Activated CD8-positive, alpha-beta T cell treated with anti-CD3 and anti-CD28 coated beads, Interleukin-2, amount 10 ng/mL, durations not matched to agents 7 days and 5 days (primary cell): ENCODE measurements around the gene AHR. TPM values are rescaled to one million over a fixed set of nuclear protein-coding genes. Genes with fewer than 3 reads are reported as not detected.
"Not testable (repeated sequence)": the region's sequence is repeated elsewhere in the genome, so short reads cannot be mapped to it uniquely, and the experiment has no call there.

Experiments
- ATAC-seq: fragments of 150-1000 bp; cut with Tn5 transposase; one replicate; pipeline ENCODE4 v1.10.0; 2021; ENCODE audit warnings: moderate library complexity
- CTCF ChIA-PET: fragments of 350-600 bp; sonication (Branson Sonifier 250); formaldehyde crosslinking; loops from one replicate; lab custom pipeline; 2021; ENCODE audit warnings: antibody characterized with exemption; lab: Charles Lee
- POLR2A ChIA-PET: fragments of 350-600 bp; sonication (Branson Sonifier 250); formaldehyde crosslinking; loops from one replicate; lab custom pipeline; 2021; ENCODE audit warnings: antibody characterized with exemption; lab: Charles Lee
- DNase-seq: peaks from one replicate; pipeline ENCODE4 v3.0.0-alpha.2; 2020
- H3K27ac Mint-ChIP-seq: one replicate; pipeline ENCODE4 v1.8.0; 2021; ENCODE audit warnings: mild to moderate bottlenecking, mixed read lengths
- H3K27me3 Mint-ChIP-seq: one replicate; pipeline ENCODE4 v1.8.0; 2021; ENCODE audit warnings: low read depth, mixed read lengths
- H3K36me3 Mint-ChIP-seq: one replicate; pipeline ENCODE4 v1.8.0; 2021; ENCODE audit warnings: low read depth, mixed read lengths
- H3K4me1 Mint-ChIP-seq: one replicate; pipeline ENCODE4 v1.8.0; 2021; ENCODE audit warnings: low read depth, mixed read lengths
- H3K4me3 Mint-ChIP-seq: one replicate; pipeline ENCODE4 v1.8.0; 2021; ENCODE audit warnings: mild to moderate bottlenecking, mixed read lengths
- H3K9me3 Mint-ChIP-seq: one replicate; pipeline ENCODE4 v1.8.0; 2022; ENCODE audit warnings: mixed read lengths; ENCODE audit not compliant: insufficient read depth
- total RNA-seq, 2 experiments: library from RNA; stranded (reverse); gene quantifications; one replicate each; pipeline ENCODE4 v1.2.3, GENCODE V29; 2021

AHR gene
- total RNA-seq, 2 experiments from 2014 or later, result 39.0 to 43.7 TPM

- H3K4me1 Mint-ChIP-seq, DNase-seq, H3K27ac Mint-ChIP-seq, POLR2A ChIA-PET, H3K4me3 Mint-ChIP-seq, ATAC-seq, H3K9me3 Mint-ChIP-seq, CTCF ChIA-PET, H3K36me3 Mint-ChIP-seq: not testable (repeated sequence)
- H3K27me3 Mint-ChIP-seq, result peaks cover 16% of the 10 kb centered on the region
These were observed 84.2 kb downstream of the AHR start for GRCh38 chr7:17382408-17383354.

- no peak overlapping the region for H3K27ac Mint-ChIP-seq
- ATAC-seq, result no peak
- H3K36me3 Mint-ChIP-seq, result no peaks in the 10 kb centered on the region
- H3K9me3 Mint-ChIP-seq, result no peaks in the 10 kb centered on the region
- no peaks in the 10 kb centered on the region for H3K4me1 Mint-ChIP-seq
- POLR2A ChIA-PET, result no interaction called here
- CTCF ChIA-PET, result no interaction called here
- H3K27me3 Mint-ChIP-seq, result peaks cover 7% of the 10 kb centered on the region
- no peak overlapping the region for H3K4me3 Mint-ChIP-seq
- DNase-seq, result no peak
These were observed 85.9 kb downstream of the AHR start for GRCh38 chr7:17384400-17384799.

GRCh38 chr7:17385612-17386011 is 87.2 kb downstream of the AHR start:
- ATAC-seq (no peak), DNase-seq (no peak)
- CTCF ChIA-PET, result interaction anchor here (1.0 kb wide), 1 partner anchor 11 kb away, joined by 4 read pairs; no protein-coding TSS in a partner anchor
- Mint-ChIP-seq H3K9me3 (peaks cover 8% of the 10 kb centered on the region), H3K27ac (no peak overlapping the region), H3K4me1 (no peaks in the 10 kb centered on the region), H3K27me3 (peaks cover 9% of the 10 kb centered on the region), H3K36me3 (no peaks in the 10 kb centered on the region), H3K4me3 (no peak overlapping the region)
- POLR2A ChIA-PET, result no interaction called here

- CTCF ChIA-PET, result no interaction called here
- Mint-ChIP-seq H3K9me3 (peaks cover 32% of the 10 kb centered on the region), H3K4me3 (no peak overlapping the region)
These were observed 91.9 kb downstream of the AHR start for GRCh38 chr7:17390392-17390791.

GRCh38 chr7:17391366-17391765 is 92.9 kb downstream of the AHR start:
- CTCF ChIA-PET, result no interaction called here
- Mint-ChIP-seq H3K9me3 (peaks cover 32% of the 10 kb centered on the region), H3K27me3 (peaks cover 6% of the 10 kb centered on the region), H3K27ac (no peak overlapping the region), H3K4me3 (no peak overlapping the region), H3K4me1 (no peaks in the 10 kb centered on the region), H3K36me3 (peaks cover 18% of the 10 kb centered on the region)
- ATAC-seq (no peak), DNase-seq (no peak)
- POLR2A ChIA-PET, result interaction anchor here (0.6 to 1.1 kb wide), 2 partner anchors 10 to 451 kb away, joined by 3 read pairs; no protein-coding TSS in a partner anchor

More at GRCh38 chr7:17390392-17390791, 91.9 kb downstream of the AHR start:
- ATAC-seq, result no peak
- Mint-ChIP-seq H3K36me3 (peaks cover 18% of the 10 kb centered on the region), H3K4me1 (no peaks in the 10 kb centered on the region), H3K27me3 (peaks cover 6% of the 10 kb centered on the region), H3K27ac (no peak overlapping the region)
- POLR2A ChIA-PET, result no interaction called here
- no peak for DNase-seq

- Mint-ChIP-seq H3K9me3 (peaks cover 32% of the 10 kb centered on the region), H3K27ac (no peak overlapping the region), H3K36me3 (peaks cover 18% of the 10 kb centered on the region), H3K27me3 (peaks cover 3% of the 10 kb centered on the region), H3K4me1 (no peaks in the 10 kb centered on the region), H3K4me3 (no peak overlapping the region)
- ChIA-PET POLR2A (no interaction called here), CTCF (no interaction called here)
- DNase-seq, result no peak
- no peak for ATAC-seq
These were observed 94.4 kb downstream of the AHR start for GRCh38 chr7:17392846-17393245.

GRCh38 chr7:17394563-17394962 is 96.1 kb downstream of the AHR start:
- H3K27me3 Mint-ChIP-seq, H3K4me3 Mint-ChIP-seq, ATAC-seq, DNase-seq, POLR2A ChIA-PET, H3K27ac Mint-ChIP-seq, H3K4me1 Mint-ChIP-seq, CTCF ChIA-PET: not testable (repeated sequence)
- peaks cover 32% of the 10 kb centered on the region for H3K9me3 Mint-ChIP-seq
- peaks cover 18% of the 10 kb centered on the region for H3K36me3 Mint-ChIP-seq
